GM15510 (cell line): ENCODE data around the gene GPC5.

Experiments
- POLR2A ChIP-seq: IDR thresholded peaks from 3 replicates; pipeline ENCODE4 v1.6.1; 2011; ENCODE audit warnings: borderline replicate concordance; ENCODE audit not compliant: insufficient read length; ENCODE audit errors: extremely low read depth

Gene GPC5

DNA sequence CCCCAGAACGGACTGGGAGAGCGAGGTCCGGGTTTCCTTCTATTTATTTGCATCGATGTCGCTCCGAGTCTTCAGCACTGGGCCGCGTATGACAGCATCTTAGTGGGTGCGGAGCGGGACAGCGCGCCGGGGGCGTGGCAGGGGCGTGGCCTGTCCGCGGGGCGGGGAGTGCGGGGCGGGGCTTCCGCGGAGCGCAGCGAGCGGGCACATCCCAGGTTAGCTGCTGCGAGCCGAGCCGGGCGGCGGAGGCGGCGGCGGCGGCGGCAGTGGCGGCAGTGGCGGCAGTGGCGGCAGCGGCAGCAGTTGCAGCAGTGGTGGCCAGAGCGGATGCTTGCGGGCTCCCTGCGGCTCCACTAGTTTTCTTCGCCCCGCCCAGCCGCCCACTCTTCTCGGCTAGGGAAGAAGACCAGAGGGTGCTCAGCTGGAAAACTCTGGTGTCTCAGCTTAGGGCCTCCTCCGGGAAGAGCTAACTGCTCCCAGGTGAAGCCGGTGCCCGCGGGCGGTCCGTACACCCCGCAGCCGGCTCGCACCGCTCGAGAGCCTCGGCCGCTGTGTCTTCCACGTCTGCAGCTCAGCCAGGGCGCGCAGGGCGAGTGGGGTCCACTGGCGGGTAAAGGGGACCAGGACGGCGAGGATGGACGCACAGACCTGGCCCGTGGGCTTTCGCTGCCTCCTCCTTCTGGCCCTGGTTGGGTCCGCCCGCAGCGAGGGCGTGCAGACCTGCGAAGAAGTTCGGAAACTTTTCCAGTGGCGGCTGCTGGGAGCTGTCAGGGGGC, at the start of gene GPC5:
Gene GPC5, plus strand, starts transcription at position 209 of the 776 bp plus-strand sequence.
- TF ChIP-seq POLR2A = no peak

DNA sequence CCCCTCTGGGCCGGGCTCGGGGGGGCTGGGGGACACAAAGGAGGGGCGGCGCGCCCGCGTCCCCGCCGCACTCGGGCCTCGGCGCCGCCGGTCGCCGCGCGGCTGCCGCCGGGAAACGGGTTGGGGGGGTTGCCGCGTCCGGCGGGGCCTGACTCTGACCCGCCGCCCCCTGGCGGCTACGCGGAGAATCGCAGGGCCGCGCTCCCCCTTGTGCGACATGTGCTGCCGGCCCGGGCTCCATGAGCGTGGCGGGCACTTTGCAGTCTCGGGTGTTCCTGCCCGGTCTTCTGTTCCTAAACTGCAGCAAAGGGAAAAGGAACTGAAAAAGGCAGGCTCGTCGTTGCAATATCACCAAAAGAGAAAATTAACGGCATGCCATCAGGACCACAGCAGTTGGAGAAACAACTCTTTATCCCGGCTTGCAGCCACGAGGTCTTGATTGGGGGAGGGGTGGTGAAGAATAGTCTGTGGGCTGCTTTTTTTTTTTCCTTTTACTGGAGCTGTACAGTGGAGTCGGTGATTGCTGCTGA, 49.5 kb upstream of the GPC5 start:
- no peak for TF ChIP-seq POLR2A

DNA sequence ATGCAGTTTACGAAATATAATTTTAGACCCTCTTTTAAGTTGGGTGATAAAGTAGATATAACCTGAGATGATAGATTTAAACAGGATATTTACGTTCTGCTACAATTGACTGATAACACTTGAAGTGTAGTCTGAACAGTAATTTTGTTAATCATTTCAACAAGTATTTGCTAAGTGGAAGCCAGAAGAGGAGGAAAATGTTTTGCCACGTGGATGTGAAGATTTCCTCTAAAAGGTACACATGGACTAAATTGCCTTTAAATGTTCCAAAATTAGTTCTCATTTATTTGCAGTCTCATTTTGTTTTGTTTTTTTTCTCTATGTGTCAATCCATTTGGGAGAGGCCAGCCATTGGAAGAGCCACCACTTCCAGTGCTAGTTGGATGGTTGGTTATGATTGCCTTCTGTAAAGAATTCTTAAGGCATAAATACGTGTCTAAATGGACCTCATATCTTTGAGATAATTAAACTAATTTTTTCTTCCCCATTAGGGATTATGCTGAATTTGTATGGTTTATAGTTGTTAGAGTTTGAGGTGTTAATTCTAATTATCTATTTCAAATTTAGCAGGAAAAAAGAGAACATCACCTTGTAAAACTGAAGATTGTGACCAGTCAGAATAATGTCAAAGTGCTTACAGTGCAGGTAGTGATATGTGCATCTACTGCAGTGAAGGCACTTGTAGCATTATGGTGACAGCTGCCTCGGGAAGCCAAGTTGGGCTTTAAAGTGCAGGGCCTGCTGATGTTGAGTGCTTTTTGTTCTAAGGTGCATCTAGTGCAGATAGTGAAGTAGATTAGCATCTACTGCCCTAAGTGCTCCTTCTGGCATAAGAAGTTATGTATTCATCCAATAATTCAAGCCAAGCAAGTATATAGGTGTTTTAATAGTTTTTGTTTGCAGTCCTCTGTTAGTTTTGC, 48.2 kb upstream of the GPC5 start:
- TF ChIP-seq POLR2A = no peak

DNA sequence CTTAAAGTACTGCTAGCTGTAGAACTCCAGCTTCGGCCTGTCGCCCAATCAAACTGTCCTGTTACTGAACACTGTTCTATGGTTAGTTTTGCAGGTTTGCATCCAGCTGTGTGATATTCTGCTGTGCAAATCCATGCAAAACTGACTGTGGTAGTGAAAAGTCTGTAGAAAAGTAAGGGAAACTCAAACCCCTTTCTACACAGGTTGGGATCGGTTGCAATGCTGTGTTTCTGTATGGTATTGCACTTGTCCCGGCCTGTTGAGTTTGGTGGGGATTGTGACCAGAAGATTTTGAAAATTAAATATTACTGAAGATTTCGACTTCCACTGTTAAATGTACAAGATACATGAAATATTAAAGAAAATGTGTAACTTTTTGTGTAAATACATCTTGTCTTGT, 47.3 kb upstream of the GPC5 start:
- no peak for TF ChIP-seq POLR2A

DNA sequence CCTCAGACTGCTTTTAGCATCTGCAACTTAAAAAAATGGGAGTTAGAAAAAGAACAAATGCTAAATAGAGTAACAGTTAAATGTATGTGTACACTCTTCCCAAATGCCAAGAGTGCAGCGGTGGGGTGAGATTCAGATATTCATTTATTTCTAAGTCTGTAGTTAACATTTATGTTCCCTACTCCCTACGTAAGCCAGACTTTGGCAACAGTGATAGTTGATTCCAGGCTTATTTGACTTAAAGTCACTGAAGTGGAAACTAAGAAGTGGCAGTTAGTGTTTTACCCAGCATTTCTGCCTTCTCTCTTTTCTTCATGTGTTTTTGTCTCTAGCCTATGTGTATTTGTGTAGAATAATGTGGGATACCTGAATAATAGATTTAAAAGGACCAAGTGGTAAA, 46.4 kb upstream of the GPC5 start:
- no peak for TF ChIP-seq POLR2A

DNA sequence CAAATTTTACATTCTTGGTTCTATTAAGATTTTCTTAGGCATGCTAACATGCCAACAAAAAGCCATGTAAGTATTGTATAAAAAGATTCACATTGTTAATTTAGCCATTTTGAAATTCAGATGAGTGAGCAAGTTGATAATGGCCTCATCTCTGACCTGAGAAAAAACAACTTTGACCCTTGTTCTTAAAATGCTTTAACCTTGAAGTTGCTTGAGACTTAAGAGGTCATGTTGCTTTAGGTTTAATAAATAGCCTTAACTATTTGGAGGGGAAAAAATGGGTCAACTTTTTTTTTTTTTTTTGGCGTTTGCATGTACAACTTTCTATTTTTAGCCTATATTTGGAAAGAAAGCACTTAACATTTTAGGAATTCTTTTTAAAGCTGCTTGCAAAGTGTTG, 44.9 kb upstream of the GPC5 start:
- no peak for TF ChIP-seq POLR2A

DNA sequence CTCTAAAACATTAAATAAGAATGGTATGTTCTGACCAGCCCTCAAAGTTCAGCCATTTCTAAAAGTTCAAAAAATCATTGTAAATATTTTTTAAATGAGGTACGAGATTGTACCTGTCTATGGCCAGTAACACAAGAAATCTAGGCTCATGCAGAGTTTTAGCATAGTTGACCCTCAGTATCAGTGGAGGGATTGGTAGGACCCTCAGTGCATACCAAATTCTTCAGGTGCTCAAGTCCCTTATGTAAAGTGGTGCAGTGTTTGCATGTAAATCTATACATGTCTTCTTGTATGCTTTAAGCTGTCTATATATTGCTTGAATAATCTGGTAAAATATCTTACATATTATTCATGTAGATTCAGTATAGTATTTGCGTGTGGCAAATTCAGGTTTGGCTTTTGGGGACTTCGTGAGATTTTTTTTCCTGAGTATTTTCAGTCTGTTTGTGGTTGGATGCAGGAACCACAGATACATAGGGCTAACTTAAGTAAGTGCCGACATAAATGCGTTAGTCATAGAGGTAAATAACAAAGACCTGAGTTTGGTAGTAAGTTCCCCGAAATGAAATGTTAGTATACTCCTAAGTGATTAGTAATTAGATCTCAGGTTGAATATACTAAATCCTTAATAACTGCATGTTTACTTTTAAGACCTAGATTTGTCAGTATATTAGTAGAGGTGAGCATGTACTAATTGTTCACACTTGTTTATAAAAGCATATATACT, 43.2 kb upstream of the GPC5 start:
- TF ChIP-seq POLR2A = no peak

DNA sequence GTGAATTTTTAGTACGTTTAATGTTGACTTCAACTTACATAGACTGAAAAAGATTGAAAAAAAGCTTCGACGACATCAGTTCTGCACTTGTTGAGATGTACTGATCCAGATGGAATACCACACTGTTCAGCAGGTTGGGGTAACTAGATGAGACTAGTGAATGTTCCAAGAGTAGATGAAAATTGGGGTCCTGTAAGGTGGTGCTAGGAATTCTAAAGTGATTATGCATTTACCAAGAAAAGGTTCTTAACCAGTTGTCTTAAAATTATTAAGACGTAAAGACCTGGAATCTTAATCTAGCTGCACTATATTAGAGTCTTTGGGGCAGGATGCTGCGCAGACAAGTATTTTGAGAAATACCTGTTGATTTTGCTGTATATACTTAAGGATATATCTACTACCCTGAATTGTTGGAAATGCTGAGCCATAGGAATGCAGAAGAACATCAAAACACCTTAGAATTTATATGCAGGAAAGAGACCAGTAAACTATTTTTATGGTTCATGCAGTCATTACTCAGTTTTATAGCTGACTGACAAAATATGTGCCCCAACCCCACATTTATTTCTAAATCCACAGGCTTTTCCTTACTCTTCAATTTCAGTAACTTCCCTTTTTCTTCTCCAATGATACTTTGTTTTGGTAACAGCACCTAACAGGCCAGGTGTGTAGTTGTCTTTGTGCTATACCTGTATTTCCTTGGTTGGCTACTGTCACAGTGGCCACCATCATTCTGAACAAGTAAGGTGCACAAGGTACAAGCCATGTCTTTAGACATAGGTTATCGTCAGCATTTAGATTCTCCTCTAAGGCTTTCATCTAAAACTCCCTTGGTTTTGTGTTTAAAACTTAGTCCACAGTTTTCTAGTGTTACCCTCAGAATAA, 42.4 kb upstream of the GPC5 start:
- peak; percentile 8 for TF ChIP-seq POLR2A

DNA sequence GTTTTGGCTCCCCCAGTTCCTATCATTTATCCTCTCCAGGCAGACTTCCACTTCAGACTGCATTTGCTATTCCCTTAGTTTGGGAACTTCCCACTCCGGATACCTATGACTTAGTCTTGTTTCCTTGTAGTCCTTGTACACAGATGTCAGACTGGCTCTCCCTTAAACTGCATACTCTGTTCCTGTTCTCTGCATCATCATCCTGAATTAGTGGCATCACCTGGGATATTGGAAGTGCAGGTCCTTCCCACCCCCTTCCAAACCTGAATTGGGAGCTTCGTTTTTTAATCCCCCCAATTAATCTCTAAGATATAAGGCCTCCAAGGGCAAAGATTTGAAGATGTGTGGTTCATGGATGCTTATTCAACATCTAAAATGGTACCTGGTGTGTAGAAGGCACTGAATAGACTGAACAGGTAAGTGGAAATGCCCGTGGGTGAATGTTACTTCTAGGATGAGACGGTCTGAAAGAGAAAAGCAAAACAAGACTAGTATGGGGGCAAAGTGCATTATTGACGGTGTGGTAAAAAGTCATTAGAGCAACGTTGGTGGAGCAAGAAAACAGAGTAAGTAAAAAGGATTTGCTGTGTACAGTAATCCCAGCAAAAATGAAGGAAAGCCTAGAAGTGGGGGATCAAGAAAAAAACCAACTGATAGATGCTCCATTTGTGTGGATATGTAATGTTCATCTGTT, 41.4 kb upstream of the GPC5 start:
- TF ChIP-seq POLR2A = no peak

DNA sequence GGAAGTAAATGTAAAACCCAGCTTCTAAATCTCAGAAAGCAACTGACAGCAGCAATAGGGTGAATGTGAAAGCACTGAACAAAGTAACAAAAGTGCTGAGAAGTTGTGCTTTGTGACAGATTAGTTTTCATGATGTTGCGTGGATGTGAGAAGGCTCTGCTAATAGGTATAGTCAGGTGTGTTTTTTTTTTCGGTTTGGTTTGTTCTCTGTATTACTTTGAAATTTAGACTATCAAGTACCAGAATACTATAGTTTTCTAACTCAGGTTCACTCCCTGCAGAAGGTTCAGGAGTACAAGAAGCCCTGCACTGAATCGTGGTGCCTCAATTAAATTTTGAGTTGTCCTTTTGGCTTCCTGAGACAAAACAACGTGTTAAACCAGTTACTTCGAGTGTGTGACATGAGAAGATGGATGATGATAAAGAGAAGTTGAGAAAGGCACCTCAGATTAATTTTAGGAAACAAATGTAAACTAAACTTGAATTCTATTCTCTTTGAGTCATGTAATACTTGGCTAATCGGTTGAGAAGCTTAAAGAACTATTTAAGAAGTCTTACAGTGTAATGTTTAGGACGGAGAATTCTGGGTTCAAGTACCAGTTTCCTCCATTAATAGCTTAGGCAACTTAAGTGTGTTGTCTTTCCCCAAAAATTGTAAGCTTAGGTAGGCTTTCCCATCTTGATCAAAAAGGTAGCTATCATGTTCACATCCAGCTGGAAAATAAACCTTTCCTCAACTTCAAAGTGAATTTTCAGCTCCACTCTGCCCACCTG, 40.6 kb upstream of the GPC5 start:
- no peak for TF ChIP-seq POLR2A

DNA sequence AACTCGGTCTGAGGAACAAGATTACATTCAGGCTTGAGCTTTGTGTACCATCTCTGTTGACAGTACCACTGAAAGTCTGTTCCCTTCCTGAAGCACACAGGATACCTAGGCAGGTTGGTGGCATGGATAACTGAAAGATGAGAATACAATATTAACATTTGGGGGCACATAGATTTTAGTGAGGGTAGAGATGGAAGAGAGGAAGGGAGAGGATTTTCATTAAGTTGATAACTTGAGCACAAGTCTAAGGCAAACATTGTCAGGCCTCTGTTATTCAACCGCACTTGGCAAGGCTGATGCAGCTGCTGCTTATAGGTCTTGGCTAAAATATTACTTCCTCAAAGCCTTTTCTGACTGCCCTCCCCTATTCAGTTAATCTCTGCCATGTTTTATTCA, 40.0 kb upstream of the GPC5 start:
- TF ChIP-seq POLR2A = no peak

DNA sequence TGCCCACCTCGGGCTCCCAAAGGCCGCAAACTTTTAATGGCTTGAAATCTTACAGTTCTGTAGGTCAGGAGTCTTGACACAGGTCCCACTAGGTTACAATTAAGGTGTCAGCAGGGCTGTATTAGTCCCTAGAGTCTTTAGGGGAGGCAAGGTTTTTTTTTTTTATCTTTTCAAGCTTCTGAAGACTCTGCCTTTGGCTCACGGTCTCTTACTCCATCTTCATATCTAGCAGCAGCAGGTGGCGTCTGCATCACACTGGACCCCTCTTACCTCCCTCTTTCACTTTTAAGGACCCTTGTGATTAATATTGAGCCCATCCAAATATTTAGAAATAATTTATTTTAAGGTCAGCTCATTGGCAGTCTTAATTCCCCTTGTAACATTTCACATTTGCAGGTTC, 39.3 kb upstream of the GPC5 start:
- TF ChIP-seq POLR2A = no peak

DNA sequence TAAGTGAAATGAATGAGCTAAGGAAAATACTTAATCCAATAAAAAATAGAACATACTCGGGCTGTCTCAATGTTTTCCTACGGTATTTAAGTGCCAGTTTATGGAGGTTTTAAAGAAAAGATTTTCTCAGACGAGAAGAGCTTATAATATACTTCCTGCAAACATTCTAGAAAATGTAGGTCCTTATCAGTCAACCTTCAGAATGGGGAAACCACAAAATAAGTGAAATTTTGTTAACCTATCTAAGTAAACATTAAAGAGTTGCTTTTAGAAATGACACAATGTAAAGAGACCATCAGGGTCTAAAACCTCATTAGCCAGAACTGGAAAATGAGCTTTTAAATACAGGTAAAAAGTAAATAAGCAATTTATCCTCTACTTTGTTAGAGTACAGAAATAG, 38.8 kb upstream of the GPC5 start:
- no peak for TF ChIP-seq POLR2A

DNA sequence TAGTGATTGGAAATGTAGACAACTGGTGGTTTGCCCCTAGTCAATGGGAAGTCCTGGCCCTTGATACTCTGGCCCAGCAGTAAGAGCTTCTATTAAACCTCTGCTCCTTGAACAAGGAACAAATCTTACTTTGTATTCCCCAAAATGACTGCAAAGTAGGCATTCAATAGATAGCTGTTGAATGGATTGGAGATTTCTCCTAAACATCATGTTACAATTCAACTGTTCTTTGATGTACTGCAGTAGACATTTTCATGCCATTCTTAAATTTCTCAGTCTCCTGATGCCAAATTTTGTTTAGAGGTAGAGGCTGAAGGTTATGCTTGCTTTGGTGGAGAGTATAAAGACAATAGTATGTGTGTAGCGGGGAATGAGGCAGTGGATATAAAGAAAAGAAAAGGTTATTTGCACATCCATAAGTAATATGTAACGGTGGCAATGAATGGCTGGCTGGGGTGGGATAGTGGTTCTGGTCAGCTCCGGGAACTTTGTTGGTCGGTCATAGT, 38.1 kb upstream of the GPC5 start:
- no peak for TF ChIP-seq POLR2A
